HepG2 (cell line): ENCODE data around the gene ATP2B2. TPM values are rescaled to one million over a fixed set of nuclear protein-coding genes. Genes with fewer than 3 reads are reported as not detected.
A peak's percentile ranks its signal among the peaks of the same experiment; 100 is the strongest.

Experiments
- ATAC-seq: fragments of 200-7000 bp; cut with Tn5 transposase; 3 replicates; pipeline ENCODE4 v1.9.1; 2020; ENCODE audit warnings: mild to moderate bottlenecking, moderate library complexity
- BruUV-seq: library from RNA; stranded (reverse); fragments of 400-500 nt; replicated peaks from 2 replicates; lab custom pipeline; 2021; lab: Mats Ljungman, UMichigan
- CTCF ChIA-PET: fragments of 300-600 bp; formaldehyde crosslinking; extraction: SDS; loops from one replicate; lab custom pipeline; 2021; ENCODE audit warnings: low total read pairs, inconsistent platforms, low intra/inter-chr PET ratio; lab: Yijun Ruan, JAX
- POLR2A ChIA-PET: fragments of 350-600 bp; sonication (Branson Sonifier 250); formaldehyde crosslinking; loops from one replicate; lab custom pipeline; 2020; ENCODE audit warnings: antibody characterized with exemption, inconsistent platforms; lab: Yijun Ruan, JAX
- DNase-seq: peaks from one replicate; pipeline ENCODE4 v3.0.0-alpha.2; 2015; ENCODE audit warnings: low spot score
- FAIRE-seq: peaks from 3 replicates; lab custom pipeline; 2011; peaks lifted over from hg19 to GRCh38; lab: Jason Lieb, UNC
- H2AFZ ChIP-seq: one replicate; pipeline ENCODE4 v1.6.1; 2011; ENCODE audit warnings: low read length, inconsistent platforms
- H3K27ac ChIP-seq: fragments of 300-600 bp; 3 replicates; pipeline ENCODE4 v1.8.0; 2011; ENCODE audit warnings: mixed run types, mild to moderate bottlenecking, mixed read lengths, low read length, inconsistent platforms; ENCODE audit not compliant: insufficient read depth; ENCODE audit errors: extremely low read length
- H3K27me3 ChIP-seq, 2 experiments: fragments of 200-600 bp in 1 of 2; 2 replicates in 1 of 2; 3 replicates in 1 of 2; pipeline versions ENCODE4 v1.6.0 to v1.8.0; 2011; ENCODE audit warnings: low read length in 2 of 2, mild to moderate bottlenecking in 2 of 2, moderate library complexity in 2 of 2, inconsistent platforms in 1 of 2; ENCODE audit not compliant: insufficient read depth in 2 of 2, control insufficient read depth in 1 of 2
- H3K36me3 ChIP-seq, 2 experiments: fragments of 200-600 bp in 1 of 2; replicated peaks in 1 of 2; 2 replicates in 1 of 2; 3 replicates in 1 of 2; pipeline versions ENCODE4 v1.5.1 to v1.8.0; 2011; ENCODE audit warnings: low read length in 2 of 2, inconsistent platforms in 1 of 2; ENCODE audit not compliant: insufficient read depth in 2 of 2, control insufficient read depth in 1 of 2
- H3K4me1 ChIP-seq: 2 replicates; pipeline ENCODE4 v1.5.1; 2012; ENCODE audit warnings: low read length, inconsistent platforms; ENCODE audit not compliant: insufficient read depth
- H3K4me2 ChIP-seq: 2 replicates; pipeline ENCODE4 v1.6.0; 2011; ENCODE audit warnings: low read depth, low read length, inconsistent platforms
- H3K4me3 ChIP-seq, 3 experiments: fragments of 200-600 bp in 1 of 3; sonication (generic), shearing (Covaris generic) in 1 of 3; replicated peaks in 1 of 3; 2 replicates each; pipeline ENCODE4 v1.5.1; 2011 to 2016; ENCODE audit warnings: low read length in 3 of 3, inconsistent platforms in 2 of 3, low read depth in 2 of 3, mild to moderate bottlenecking in 2 of 3, control low read depth in 1 of 3, mixed read lengths in 1 of 3; ENCODE audit not compliant: insufficient read depth in 1 of 3
- H3K79me2 ChIP-seq: one replicate; pipeline ENCODE4 v1.6.1; 2011; ENCODE audit warnings: low read length, inconsistent platforms; ENCODE audit not compliant: insufficient read depth
- H3K9ac ChIP-seq: 2 replicates; pipeline ENCODE4 v1.6.0; 2011; ENCODE audit warnings: mild to moderate bottlenecking, low read depth, low read length, inconsistent platforms; ENCODE audit not compliant: insufficient read depth
- H3K9me3 ChIP-seq: 2 replicates; pipeline ENCODE4 v1.5.1; 2012; ENCODE audit warnings: mild to moderate bottlenecking, low read length
- H4K20me1 ChIP-seq: 2 replicates; pipeline ENCODE4 v1.6.0; 2011; ENCODE audit warnings: inconsistent platforms, mild to moderate bottlenecking, low read length, moderate library complexity; ENCODE audit not compliant: insufficient read depth
- AGO2 ChIP-seq: fragments of 200-400 bp; formaldehyde crosslinking; optimal IDR thresholded peaks from 2 replicates; pipeline ENCODE3; 2017; ENCODE audit warnings: mild to moderate bottlenecking, low read depth, low read length, moderate library complexity
- ATF3 ChIP-seq: sonication (generic); formaldehyde crosslinking; IDR thresholded peaks from 2 replicates; pipeline ENCODE4 v1.4.0; 2020; ENCODE audit warnings: missing genetic modification reagents
- JUND ChIP-seq: sonication (generic); formaldehyde crosslinking; IDR thresholded peaks from 2 replicates; pipeline ENCODE4 v1.8.0; 2022; ENCODE audit warnings: mild to moderate bottlenecking, missing genetic modification reagents
- LCORL ChIP-seq, 2 experiments: fragments of 450-650 bp in 1 of 2; sonication (generic) in 1 of 2; formaldehyde crosslinking in 1 of 2; IDR thresholded peaks; 2 replicates each; pipeline versions ENCODE4 v1.5.0 to v1.6.1; 2017 to 2020; ENCODE audit warnings: antibody characterized with exemption in 1 of 2, missing genetic modification reagents in 1 of 2
- MEIS2 ChIP-seq: sonication (generic); formaldehyde crosslinking; IDR thresholded peaks from 2 replicates; pipeline ENCODE4 v1.9.0; 2021; ENCODE audit warnings: mild to moderate bottlenecking, missing genetic modification reagents
- POLR2AphosphoS5 ChIP-seq: IDR thresholded peaks from 2 replicates; pipeline ENCODE4 v1.6.1; 2012; ENCODE audit warnings: low read depth, low read length
- RBM22 ChIP-seq: fragments of 200-400 bp; formaldehyde crosslinking; optimal IDR thresholded peaks from 2 replicates; pipeline ENCODE3; 2017; ENCODE audit warnings: mild to moderate bottlenecking, low read length, moderate library complexity
- SMC3 ChIP-seq: IDR thresholded peaks from 2 replicates; pipeline ENCODE4 v1.6.1; 2011; ENCODE audit warnings: low read length, improper control_type of control experiment
- ZNF33B ChIP-seq: sonication (generic); formaldehyde crosslinking; IDR thresholded peaks from 2 replicates; pipeline ENCODE4 v1.5.1; 2020; ENCODE audit warnings: mild to moderate bottlenecking, missing genetic modification reagents
- whole genome bisulfite sequencing: methylation state at CpG from one replicate; pipeline ENCODE4 v1.1.6; 2017; ENCODE audit warnings: low lambda C conversion rate; 5-methylcytosine and 5-hydroxymethylcytosine counted together
- in situ Hi-C: cut with HindIII; loops from 2 replicates; pipeline ENCODE4 v1.10.0; 2017; ENCODE audit warnings: low pct_unique_long_range_greater_than_20kb; ENCODE audit not compliant: extremely low pct_ligation_motif_present
- intact Hi-C: fragments of 100-400 bp; cut with micrococcal nuclease; formaldehyde crosslinking; loops from one replicate; pipeline ENCODE4 v1.10.0; 2022; ENCODE audit not compliant: unreplicated experiment
- polyA plus RNA-seq, 8 experiments: library from polyadenylated mRNA; depleted of rRNA in 3 of 8; stranded (reverse) in 7 of 8; unstranded in 1 of 8; fragments of >200 nt; fragmentation: Illumina TruSeq in 4 of 8; extraction: Trizol in 4 of 8; gene quantifications; 2 replicates each; pipeline versions ENCODE4 v1.2.1 to v1.2.3, GENCODE V29; 2011 to 2016; ENCODE audit warnings: low read depth in 4 of 8, missing spikeins in 1 of 8, mixed read lengths in 1 of 8; ENCODE audit not compliant: insufficient read depth in 1 of 8
- total RNA-seq, 5 experiments: library from RNA; depleted of rRNA; stranded (reverse); fragments of >200 nt; fragmentation: Illumina TruSeq; extraction: Trizol; gene quantifications; 2 replicates each; pipeline ENCODE4 v1.2.3, GENCODE V29; 2016; ENCODE audit warnings: low read depth in 1 of 5

The ATP2B2 gene
- total and polyA plus RNA-seq, 2 of the 13 experiments (the other 11 are each of a cell fraction or from before 2014, with no cell fraction given), result 1.5 to 2.3 TPM

DNA sequence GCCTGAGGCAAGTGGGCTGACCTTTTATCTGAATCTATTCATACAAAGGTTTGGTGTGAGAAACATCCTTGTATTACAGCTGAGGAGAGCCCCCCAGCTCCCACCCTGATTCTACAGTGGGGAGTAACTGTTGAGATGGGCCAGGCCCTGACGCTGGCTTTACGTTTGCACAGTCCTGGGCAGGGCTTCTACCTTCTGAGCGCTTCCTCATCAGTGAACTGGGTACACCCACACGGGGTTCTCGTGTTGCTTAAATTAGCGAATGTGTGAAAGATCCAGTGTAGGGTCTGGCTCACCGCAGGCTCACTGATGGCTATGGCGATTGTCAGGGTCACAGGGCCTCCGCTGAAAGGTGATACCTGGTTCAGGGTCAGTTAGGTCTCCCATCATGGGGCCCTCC lies 205.3 kb downstream of the ATP2B2 start (continued):
- TF ChIP-seq JUND, result no peak
- no peak for TF ChIP-seq SMC3
- TF ChIP-seq ZNF33B (CRISPR knock-in tag), result no peak

DNA sequence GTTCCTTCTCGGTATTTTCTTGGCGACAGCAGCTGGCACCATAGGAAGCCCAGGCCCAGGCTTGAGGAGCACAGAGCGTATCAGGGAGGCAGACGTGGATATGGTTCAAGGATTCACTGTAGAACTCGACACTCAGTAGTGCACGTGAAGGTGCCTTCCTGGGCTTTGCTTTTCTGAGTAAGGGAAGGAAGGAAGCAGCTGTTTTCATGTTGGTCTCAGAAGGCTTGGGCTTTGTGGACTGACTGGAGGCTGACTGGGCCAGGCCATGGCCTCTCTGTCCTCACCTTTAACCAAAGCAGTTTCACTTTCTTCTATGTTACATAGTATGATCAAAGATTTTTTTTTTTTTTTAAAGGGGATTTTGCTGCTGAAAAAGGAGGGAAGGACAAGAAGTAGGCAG lies 205.7 kb downstream of the ATP2B2 start:
- H3K27me3 ChIP-seq, result no peaks in the 10 kb centered on the region
- in situ Hi-C loops (no loop called here), intact Hi-C loops (no loop called here)
- WGBS, result 90% methylated on average over 5 of the region's 6 CpGs
- no peak overlapping the region for H3K27ac ChIP-seq
- H3K4me2 ChIP-seq, result no peak overlapping the region
- no peak overlapping the region for H3K9ac ChIP-seq
- ChIA-PET CTCF (no interaction called here), POLR2A (interaction anchor here (1.2 kb wide), 1 partner anchor 52 kb away, joined by 5 read pairs; the partner anchor contains the start of gene TATDN2)
- peaks cover 17% of the 10 kb centered on the region for H3K4me1 ChIP-seq
- H3K79me2 ChIP-seq, result no peaks in the 10 kb centered on the region
- H4K20me1 ChIP-seq, result peaks cover 10% of the 10 kb centered on the region; the same call in 1 of the 2 replicates
- H3K9me3 ChIP-seq, result no peaks in the 10 kb centered on the region
- no peak overlapping the region for H3K4me3 ChIP-seq
- no peak for FAIRE-seq
- H3K36me3 ChIP-seq, result peaks cover 29 to 51% of the 10 kb centered on the region in 2 experiments
- peak; percentile 3; the same call in 2 of the 3 replicates for ATAC-seq
- DNase-seq, result no peak
- H2AFZ ChIP-seq, result no peak overlapping the region
- BruUV-seq, result no TSS peak
- TF ChIP-seq MEIS2 (CRISPR knock-in tag) (no peak), AGO2 (peak; percentile 28), LCORL (IDR thresholded peaks at IDR 0.05) (no peak), LCORL (CRISPR knock-in tag; IDR thresholded peaks at IDR 0.05) (no peak), RBM22 (peak; percentile 31), ATF3 (CRISPR knock-in tag) (no peak), POLR2AphosphoS5 (peak; percentile 28; the same call in 1 of the 2 replicates)
